Parathyroid adenoma (tissue), 2 donors: ENCODE measurements around the gene PRDM16.

Experiments used
- H2AFZ ChIP-seq: fragments of 300-600 bp; sonication (generic); one replicate; pipeline ENCODE4 v1.7.0; 2017; ENCODE audit warnings: antibody characterized with exemption, mild to moderate bottlenecking
- H3K27ac ChIP-seq: fragments of 300-600 bp; sonication (generic); one replicate; pipeline ENCODE4 v1.7.0; 2017
- H3K27me3 ChIP-seq: fragments of 300-600 bp; sonication (generic); one replicate; pipeline ENCODE4 v1.7.0; 2017; ENCODE audit warnings: low read length; ENCODE audit not compliant: control insufficient read depth, insufficient read depth
- H3K36me3 ChIP-seq: fragments of 300-600 bp; sonication (generic); one replicate; pipeline ENCODE4 v1.7.0; 2017; ENCODE audit warnings: low read length; ENCODE audit not compliant: control insufficient read depth, insufficient read depth
- H3K4me1 ChIP-seq: fragments of 300-600 bp; sonication (generic); one replicate; pipeline ENCODE4 v1.7.0; 2017; ENCODE audit warnings: control low read depth
- H3K4me2 ChIP-seq: fragments of 300-600 bp; sonication (generic); one replicate; pipeline ENCODE4 v1.7.0; 2017; ENCODE audit warnings: low read length
- H3K4me3 ChIP-seq: fragments of 300-600 bp; sonication (generic); one replicate; pipeline ENCODE4 v1.7.0; 2017; ENCODE audit warnings: low read depth, low read length
- H3K79me2 ChIP-seq: fragments of 300-600 bp; sonication (generic); one replicate; pipeline ENCODE4 v1.7.0; 2017; ENCODE audit warnings: control low read depth
- H3K9ac ChIP-seq: fragments of 300-600 bp; sonication (generic); one replicate; pipeline ENCODE4 v1.7.0; 2017; ENCODE audit warnings: mild to moderate bottlenecking
- H3K9me3 ChIP-seq: fragments of 300-600 bp; sonication (generic); one replicate; pipeline ENCODE4 v1.7.0; 2017; ENCODE audit warnings: low read length; ENCODE audit not compliant: control insufficient read depth
- TF ChIP-seq, protein P1 (sequence below): fragments of 300-600 bp; sonication (generic); IDR thresholded peaks from one replicate; pipeline ENCODE4 v1.7.0; 2017; ENCODE audit warnings: antibody characterized with exemption, mild to moderate bottlenecking
- donor health status: primary hyperparathyroidism.

The PRDM16 gene

GRCh38 chr1:3261007-3261968, 192.3 kb downstream of the PRDM16 start:
- no peak overlapping the region for H3K4me2 ChIP-seq
- TF ChIP-seq, protein P1, sequence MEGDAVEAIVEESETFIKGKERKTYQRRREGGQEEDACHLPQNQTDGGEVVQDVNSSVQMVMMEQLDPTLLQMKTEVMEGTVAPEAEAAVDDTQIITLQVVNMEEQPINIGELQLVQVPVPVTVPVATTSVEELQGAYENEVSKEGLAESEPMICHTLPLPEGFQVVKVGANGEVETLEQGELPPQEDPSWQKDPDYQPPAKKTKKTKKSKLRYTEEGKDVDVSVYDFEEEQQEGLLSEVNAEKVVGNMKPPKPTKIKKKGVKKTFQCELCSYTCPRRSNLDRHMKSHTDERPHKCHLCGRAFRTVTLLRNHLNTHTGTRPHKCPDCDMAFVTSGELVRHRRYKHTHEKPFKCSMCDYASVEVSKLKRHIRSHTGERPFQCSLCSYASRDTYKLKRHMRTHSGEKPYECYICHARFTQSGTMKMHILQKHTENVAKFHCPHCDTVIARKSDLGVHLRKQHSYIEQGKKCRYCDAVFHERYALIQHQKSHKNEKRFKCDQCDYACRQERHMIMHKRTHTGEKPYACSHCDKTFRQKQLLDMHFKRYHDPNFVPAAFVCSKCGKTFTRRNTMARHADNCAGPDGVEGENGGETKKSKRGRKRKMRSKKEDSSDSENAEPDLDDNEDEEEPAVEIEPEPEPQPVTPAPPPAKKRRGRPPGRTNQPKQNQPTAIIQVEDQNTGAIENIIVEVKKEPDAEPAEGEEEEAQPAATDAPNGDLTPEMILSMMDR: no peak
- no peak overlapping the region for H3K27ac ChIP-seq
- no peaks in the 10 kb centered on the region for H3K27me3 ChIP-seq
- H3K79me2 ChIP-seq: no peaks in the 10 kb centered on the region
- no peak overlapping the region for H2AFZ ChIP-seq
- no peaks in the 10 kb centered on the region for H3K9me3 ChIP-seq
- no peaks in the 10 kb centered on the region for H3K36me3 ChIP-seq
- H3K4me1 ChIP-seq: no peaks in the 10 kb centered on the region
- no peak overlapping the region for H3K9ac ChIP-seq
- no peak overlapping the region for H3K4me3 ChIP-seq

GRCh38 chr1:3261969-3262579, 193.1 kb downstream of the PRDM16 start:
- no peaks in the 10 kb centered on the region for H3K36me3 ChIP-seq
- H3K4me1 ChIP-seq: no peaks in the 10 kb centered on the region
- H3K4me2 ChIP-seq: no peak overlapping the region
- H3K27me3 ChIP-seq: no peaks in the 10 kb centered on the region
- H3K4me3 ChIP-seq: no peak overlapping the region
- no peaks in the 10 kb centered on the region for H3K79me2 ChIP-seq
- no peak overlapping the region for H2AFZ ChIP-seq
- TF ChIP-seq, protein P1: no peak
- no peak overlapping the region for H3K9ac ChIP-seq
- no peaks in the 10 kb centered on the region for H3K9me3 ChIP-seq
- no peak overlapping the region for H3K27ac ChIP-seq

- no peaks in the 10 kb centered on the region for H3K9me3 ChIP-seq
- no peak overlapping the region for H2AFZ ChIP-seq
- H3K4me1 ChIP-seq: no peaks in the 10 kb centered on the region
- no peak overlapping the region for H3K4me2 ChIP-seq
- H3K4me3 ChIP-seq: no peak overlapping the region
- no peaks in the 10 kb centered on the region for H3K27me3 ChIP-seq
- TF ChIP-seq, protein P1: no peak
- no peak overlapping the region for H3K27ac ChIP-seq
- H3K36me3 ChIP-seq: no peaks in the 10 kb centered on the region
- no peak overlapping the region for H3K9ac ChIP-seq
- H3K79me2 ChIP-seq: no peaks in the 10 kb centered on the region
Observed at GRCh38 chr1:3262681-3263286, 193.8 kb downstream of the PRDM16 start.

GRCh38 chr1:3263790-3264189, 194.8 kb downstream of the PRDM16 start:
- H3K9ac ChIP-seq: no peak overlapping the region
- H3K79me2 ChIP-seq: no peaks in the 10 kb centered on the region
- H3K36me3 ChIP-seq: no peaks in the 10 kb centered on the region
- H2AFZ ChIP-seq: no peak overlapping the region
- no peak overlapping the region for H3K4me2 ChIP-seq
- no peaks in the 10 kb centered on the region for H3K4me1 ChIP-seq
- TF ChIP-seq, protein P1: no peak
- no peak overlapping the region for H3K27ac ChIP-seq
- H3K4me3 ChIP-seq: no peak overlapping the region
- no peaks in the 10 kb centered on the region for H3K27me3 ChIP-seq
- no peaks in the 10 kb centered on the region for H3K9me3 ChIP-seq
